SHP77 (cell line): ENCODE results near the gene MAPK8.

Experiments
- DNase-seq, 2 experiments: peaks; one replicate each; lab custom pipeline; 2025; lab: John Stamatoyannopoulos, UW

Gene MAPK8

GRCh38 chr10:48450233-48450740, 143.8 kb downstream of the MAPK8 start:
- DNase-seq, result no peak

- no peak for DNase-seq
Observed at GRCh38 chr10:48450741-48451466, 144.4 kb downstream of the MAPK8 start.

DNA sequence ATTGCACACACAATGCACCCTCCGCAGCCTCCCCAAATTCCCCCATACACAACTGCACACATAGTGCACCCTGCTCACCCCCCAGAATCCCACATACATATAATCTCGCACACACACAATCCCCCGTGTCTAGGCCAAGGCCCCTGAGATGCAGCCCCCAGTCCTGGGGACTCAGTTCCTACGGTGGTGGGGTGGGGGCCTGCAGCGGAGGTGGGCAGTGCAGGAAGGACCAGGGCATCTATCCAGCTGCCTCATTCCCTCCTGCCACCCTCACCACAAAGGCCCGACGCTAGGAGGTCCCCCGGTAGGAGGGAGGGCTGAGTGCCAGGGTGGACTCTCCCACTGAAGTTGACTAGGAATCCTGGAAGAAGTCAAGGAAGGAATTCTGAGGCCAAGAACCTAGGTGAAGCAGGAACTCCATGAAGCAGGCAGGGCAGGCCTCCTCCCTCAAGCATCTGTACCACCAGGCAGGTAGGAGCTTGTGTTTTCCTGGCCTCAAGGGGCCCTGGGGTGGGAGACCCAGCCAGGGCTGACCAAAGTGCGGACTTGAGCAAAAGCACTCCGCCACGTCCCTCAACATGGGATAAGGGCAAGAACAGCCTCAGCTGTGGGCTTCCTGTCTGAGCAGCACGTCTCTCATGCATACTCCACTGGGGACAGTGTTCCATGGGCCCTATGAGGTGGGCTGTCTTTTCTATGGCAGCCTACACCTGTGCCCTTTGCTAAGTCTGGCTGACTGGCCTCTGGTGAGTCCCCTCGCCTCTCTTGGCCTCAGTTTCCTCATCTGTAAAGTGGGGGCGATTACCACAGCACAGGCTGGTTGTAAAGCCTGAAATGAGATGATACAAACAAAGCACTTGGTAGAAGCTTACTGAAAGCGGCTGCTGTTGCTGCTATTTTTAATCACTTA, 145.7 kb downstream of the MAPK8 start:
- no peak for DNase-seq

DNA sequence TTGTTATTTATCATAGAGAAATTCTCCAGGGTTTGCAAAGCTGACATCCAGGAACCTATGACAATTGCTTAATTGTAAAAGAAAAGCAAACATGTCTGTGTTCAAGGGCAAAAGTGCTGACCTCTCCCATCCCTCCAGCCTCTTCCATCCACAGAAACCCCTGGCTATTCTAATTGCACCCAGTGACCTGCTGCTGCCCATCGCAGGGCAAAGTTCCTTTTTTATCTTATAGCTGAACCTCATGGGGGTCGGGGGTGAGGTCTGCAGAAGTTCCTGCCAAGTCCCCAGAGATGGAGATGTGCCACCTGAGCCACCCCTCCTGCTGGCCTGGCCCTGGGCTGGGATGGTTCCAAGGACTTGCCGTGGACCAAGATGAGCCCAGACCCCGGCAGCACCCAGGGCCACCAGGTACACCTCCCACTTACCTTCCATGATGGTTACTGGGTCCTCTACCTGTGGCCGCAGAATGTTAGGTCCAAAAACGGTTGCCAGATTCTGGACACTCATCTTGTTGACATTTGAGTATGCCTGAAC, 146.5 kb downstream of the MAPK8 start:
- no peak for DNase-seq

DNA sequence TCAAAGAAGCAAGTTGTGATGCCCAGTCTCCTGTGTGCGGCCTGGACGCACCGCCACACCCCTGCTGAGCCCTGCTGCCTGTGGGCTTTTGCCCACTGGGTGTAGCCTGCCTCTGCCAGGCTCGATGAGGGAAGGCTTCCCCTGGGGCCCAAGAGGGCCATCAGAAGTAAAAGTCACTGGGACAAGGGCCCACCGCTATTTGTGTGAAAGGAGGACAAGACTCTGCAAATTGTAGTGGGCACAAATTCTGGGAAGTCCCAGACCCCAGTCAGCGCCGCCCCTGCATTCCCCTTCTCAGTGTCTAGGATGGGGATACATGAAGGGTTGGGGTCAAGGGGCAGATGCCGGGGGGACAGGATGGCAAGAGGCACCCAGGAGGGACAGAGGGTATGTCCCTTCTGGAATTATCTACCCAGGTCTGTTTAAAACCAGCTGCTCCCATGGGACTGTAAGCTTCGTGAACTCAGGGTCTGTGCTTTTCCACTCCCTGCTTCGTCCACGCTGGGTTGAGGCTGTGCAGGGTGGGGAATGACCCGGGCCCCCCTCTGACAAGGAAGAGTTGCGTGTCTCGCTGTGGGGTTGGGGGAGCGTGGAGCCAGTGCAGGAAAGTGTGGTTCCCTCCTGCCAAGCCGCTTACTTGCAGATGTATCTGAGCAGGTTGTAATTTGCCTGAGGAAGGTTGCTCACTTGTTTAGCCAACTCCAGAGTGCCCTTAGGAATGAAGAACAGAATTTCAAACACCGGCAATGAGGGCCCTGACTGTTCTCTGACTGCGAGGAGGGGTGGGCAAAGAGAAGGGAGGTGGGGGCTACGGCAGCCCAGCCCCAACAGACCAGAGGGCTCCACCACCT, 147.2 kb downstream of the MAPK8 start:
- DNase-seq, result no peak

GRCh38 chr10:48454302-48455054, 148.0 kb downstream of the MAPK8 start:
- no peak for DNase-seq

- no peak for DNase-seq
Observed at GRCh38 chr10:48455055-48455391, 148.5 kb downstream of the MAPK8 start.

GRCh38 chr10:48455392-48456151, 149.1 kb downstream of the MAPK8 start:
- DNase-seq, result no peak

GRCh38 chr10:48456361-48456804, 149.9 kb downstream of the MAPK8 start:
- DNase-seq, result no peak

DNA sequence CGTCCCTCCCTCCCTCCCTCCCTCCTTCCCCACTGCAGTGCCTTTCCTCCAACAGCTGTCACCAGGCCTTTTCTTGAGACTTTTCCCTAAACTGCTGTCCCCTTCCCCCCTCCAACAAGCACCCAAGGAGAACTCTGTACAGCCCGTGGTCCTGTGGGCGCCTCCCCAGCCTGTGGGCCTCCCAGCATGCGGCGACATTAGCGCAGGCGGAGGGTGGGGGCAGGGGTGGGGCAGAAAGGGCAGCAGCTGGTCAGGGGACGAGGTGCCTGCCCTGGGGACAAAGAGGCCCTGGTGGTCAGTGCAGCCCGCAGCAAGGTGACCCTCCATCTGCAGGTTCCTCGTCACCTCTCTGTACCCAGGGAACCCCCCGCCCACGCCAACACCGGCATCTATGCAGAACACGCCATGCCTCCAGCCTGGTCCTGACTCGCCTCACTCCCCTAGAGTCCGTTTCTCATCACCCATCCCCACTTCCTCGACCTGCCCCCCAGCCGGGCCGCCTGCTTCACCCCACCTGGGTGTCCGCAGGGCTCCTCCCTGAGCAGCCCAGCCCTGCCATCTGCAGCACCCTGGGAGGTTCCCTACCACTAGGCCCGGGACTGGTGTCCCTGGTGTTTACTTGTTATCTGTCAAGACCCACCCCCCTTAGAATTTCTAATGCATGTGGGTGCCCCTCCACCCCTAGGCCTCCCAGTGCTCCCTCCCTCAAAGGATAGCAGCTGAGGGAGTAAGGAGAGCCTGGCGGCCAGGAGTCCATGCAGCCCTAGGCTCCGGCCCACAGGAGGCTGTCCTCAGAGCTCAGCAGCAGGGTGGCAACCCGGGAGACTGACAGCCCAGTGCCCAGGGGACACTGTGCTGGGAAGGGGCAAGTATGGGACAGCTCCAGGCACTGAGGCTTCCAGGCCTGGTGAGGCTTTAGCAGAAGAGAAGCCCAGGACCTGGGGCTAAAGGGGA, 150.6 kb downstream of the MAPK8 start:
- no peak for DNase-seq

DNA sequence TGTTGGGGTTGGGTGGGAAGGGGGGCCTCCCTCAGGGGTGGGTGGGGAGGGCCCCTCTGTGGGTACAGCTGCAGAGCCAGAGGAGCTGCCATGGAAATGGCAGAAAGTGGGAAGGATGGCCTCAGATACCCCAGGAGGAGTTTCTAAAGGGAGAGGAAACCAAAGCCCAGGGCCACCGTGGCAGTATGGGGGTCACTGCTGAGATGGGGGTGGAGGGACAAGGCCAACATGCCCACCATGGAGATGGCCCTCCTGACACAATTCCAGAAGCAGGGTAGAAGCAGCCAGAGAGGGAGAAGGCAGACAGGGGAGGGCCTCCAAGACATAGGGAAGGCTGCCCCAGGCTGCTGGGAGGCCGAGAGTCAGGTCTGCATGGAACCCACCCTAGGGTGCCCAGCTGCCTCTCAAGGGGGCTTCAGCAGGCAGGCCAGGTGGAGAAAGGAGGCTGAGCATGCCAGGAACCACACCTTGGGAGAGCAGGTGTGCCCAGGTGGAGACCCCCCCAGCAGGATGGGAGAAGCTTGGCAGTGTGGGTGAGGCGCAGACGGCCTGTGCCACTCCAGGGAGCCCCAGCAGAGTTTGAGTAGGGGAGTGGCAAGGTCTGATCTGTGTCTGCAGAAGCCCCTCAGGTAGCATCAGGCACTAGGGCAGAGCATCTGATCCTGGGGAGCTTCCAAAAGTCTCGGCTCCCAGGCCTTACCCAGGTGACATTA, 151.6 kb downstream of the MAPK8 start:
- DNase-seq, result no peak

DNA sequence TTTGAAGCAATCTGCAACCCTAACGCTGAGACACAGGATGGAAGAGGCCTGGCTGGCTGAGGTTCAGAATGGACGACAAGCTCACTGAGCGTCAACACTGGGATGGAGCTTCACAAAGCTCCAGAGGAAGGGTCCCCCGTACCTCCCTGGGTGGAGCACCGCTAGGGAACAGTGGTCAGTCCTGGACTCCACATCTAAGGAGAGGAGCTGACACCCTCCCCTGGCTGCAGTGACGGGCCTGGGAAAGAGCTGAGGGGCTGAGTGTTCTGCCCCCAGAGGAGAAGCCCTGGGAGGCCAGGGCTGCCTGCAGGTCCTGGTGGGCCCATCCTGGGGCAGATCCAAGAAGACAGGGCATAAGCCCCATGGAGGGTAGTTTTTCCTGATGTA, 152.2 kb downstream of the MAPK8 start:
- DNase-seq, result no peak

DNA sequence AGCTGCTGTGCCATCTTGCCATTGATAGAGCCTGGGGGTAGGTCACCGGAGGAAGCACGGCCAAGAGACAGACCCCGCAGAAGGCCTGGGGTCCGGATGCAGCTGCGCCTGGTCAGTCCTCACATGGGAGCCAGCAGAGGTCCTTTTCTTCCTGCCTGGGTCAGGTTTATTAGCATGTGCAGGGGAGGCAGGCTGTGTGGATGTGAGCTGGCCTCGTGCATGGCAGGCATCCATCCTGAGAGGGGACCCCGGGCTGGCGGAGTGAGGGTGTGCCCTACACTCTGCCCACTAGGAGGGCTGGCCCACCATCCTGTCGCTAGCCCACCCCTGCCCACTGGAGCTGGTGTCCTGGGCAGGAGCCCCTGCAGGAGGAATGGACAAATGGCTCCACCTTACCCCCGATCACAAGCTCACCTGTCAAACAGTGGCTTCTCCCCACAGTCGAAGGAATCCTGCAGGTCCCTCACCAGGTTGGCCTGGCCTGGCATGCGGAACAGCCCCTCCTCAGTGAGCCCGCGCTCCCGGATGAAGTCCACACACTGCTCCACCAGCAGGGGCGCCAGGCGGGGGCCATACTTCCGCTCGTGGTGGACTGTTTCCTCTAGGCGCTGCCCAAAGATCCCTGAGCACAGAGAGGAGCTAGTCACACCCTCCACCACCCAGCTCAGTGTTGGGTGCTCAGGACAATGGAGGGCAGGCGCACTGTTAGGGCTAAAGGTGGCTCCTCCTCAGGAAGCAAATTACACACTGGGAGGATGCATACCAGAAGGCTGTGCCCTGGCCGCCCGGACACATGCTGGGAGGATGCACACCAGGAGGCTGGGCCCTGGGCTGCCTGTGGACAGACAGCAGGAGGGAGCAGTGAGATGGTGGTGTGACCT, 153.0 kb downstream of the MAPK8 start:
- DNase-seq, result no peak

DNA sequence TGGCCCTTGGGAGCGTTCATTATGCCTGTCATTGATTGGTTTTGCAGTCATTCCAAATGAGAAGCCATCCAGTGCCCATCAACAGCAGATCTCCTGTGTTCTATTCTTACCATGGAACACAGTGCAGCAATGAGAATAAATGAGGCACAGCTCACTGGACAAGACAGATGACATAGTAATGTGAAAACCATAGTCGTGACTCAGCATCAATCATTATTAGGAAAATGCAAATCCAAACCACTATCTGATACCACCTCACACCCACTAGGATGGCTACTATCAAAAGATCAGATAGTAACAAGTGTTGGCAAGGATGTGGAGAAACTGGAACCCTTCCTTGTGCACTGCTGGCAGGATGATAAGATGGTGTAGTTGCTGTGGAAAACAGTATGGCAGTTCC, 153.7 kb downstream of the MAPK8 start:
- DNase-seq, result no peak

DNA sequence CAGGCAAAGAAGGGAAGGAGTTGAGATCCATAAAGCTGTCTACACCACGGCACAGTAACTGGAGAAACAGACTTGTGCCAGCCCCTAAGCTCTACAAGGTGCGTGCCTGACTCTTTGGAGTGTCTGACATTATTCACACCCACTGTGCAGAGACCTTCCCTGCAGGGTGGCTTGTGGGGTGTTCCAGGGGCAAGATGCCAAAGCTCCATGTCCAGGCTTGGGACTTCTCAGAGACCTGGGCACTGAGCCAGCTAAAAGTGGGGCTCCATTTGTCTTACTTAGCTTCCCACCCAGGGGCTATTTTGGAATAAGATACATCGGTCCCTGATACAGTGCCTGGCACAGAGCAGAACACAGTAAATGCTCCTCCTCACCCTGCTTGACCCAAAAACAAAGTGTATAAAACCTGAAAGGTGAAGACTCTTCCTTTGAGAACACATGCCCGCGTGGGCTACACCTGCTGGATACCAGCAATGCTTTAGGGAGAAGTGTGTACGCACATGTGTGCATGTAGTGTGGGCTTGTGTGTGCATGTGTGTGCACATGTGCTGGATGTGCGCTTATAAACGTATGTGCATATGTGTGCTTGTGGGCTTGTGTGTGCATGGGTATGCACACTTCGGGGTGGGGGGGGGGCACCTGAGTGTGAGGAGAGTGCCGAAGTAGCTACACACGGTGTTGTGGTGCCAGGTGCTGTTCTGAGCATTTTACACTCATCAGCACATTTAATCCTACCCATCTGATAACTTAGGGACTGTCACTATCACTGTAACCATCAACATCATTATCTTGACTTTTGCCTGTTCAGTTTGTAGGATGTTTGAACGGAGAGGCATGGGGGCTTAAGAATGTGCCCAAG, 155.4 kb downstream of the MAPK8 start:
- DNase-seq, result no peak

DNA sequence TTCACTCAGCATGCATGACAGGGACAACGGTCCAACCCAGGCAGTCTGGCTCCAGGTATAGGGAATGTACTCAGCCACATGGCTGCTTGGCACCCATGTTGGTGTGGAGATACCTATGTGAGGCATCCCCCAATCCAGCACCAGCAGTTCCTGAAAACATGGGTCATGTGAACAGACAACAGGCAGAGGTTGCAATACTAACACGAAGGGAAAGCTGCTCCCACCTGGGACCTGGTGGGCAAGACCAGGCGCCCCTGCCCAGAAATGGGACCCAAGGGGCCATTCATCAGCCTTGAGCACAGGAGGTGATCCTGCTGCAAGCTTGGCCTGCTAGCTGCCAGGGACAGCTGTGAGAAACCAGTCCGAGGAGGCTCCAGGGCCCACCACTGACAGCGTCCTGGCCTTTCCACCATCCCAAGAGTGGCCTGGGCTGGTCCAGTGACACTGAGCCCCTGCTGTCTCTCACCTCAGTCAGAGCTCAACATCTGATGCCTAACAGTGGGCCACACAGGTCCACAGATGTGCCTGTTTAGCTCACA, 156.1 kb downstream of the MAPK8 start:
- no peak for DNase-seq
